ENCODE measurements around the gene CDH22.
A peak's percentile ranks its signal among the peaks of the same experiment; 100 is the strongest.

CDH22 gene, protein sequence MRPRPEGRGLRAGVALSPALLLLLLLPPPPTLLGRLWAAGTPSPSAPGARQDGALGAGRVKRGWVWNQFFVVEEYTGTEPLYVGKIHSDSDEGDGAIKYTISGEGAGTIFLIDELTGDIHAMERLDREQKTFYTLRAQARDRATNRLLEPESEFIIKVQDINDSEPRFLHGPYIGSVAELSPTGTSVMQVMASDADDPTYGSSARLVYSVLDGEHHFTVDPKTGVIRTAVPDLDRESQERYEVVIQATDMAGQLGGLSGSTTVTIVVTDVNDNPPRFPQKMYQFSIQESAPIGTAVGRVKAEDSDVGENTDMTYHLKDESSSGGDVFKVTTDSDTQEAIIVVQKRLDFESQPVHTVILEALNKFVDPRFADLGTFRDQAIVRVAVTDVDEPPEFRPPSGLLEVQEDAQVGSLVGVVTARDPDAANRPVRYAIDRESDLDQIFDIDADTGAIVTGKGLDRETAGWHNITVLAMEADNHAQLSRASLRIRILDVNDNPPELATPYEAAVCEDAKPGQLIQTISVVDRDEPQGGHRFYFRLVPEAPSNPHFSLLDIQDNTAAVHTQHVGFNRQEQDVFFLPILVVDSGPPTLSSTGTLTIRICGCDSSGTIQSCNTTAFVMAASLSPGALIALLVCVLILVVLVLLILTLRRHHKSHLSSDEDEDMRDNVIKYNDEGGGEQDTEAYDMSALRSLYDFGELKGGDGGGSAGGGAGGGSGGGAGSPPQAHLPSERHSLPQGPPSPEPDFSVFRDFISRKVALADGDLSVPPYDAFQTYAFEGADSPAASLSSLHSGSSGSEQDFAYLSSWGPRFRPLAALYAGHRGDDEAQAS

DNA sequence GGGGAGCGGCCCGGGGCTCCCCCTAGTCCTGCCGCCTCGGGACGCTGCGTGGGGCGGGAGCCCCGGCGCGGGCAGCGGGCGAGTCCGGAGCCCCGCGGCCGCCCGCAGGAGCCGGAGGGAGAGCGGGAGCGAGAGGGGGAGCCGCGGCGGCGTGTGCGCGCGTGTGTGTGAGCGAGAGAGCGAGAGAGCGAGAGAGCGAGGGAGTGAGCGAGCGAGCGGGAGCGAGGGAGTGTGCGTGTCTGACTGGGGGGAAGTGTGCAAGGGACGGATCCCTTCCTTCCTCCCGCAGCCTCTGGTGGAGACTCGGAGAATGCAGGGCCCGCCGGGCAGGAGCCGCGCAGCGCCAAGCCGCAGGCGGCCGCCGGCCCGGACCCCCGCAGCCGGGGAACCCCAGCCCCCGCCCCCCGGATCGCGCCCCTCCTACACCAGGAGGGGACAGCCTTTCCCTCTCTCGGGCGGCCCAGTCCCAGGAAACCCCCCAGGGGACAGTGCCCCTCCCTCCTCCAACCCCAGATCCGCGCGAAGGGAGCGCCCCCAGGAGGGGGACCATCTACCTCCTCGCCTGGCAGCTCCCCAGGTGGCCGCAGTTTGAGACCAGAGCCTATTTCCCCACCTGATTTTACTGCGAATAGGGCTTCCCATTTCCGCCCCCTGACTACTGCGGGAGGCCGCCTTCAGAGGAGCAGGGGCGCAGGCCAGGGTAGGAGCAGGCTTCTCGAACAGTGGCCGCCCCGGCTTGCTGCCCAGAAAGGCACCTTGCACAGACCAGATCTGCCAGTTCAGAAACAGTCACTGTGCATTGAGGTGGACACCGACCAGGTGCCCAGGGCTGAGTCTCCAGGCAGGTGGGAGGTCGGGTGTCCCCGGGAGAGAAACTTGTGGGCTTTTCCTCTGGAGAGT is at the start of gene CDH22:
TSS of gene CDH22 (minus strand) at position 241 of the 900 bp plus-strand sequence. CDS start 57,204 bp downstream, outside the sequence.
- Histone ChIP-seq H3K36me3 (ENCODE audit: control insufficient read depth, insufficient read depth, low read length) (no peaks in the 10 kb centered on the region), H3K4me1 (ENCODE audit: control insufficient read depth, insufficient read depth, low read length) (no peaks in the 10 kb centered on the region), H3K4me3 (ENCODE audit: low read depth, low read length) (peak within 1 kb of the TSS; percentile 67), H3K27ac (ENCODE audit: low read depth, low read length) (no peak within 1 kb of the TSS), H3K9ac (ENCODE audit: low read depth, low read length) (no peak within 1 kb of the TSS), H3K27me3 (ENCODE audit: control insufficient read depth, insufficient read depth, low read length) (peaks cover 87% of the 10 kb centered on the region), H3K9me3 (ENCODE audit: control insufficient read depth, insufficient read depth, low read length) (no peaks in the 10 kb centered on the region)

DNA sequence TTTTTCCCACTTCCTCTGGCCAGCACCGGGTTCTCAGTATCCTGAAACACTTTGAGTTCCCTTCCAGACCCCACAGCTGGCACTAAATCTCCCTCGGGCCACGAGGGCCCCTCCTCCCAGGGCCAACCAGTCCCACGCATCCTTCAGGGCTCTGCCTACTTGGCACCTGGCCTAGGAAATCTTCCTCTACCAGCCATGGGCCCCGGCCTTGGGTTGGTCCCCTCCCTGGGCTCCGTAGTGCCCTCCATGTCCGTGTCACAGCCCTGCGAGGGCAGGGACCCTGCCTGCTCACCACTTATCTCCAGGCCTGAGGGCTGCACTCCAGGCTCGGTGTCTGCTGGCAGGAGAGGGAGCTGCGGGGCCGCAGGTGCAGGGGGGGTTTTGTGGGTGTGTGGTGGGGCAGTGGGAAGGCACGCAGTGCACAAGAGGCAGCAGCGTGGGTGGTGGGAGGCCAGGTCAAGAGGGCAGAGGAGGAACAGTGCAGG is 48.8 kb upstream of the CDH22 start:
- no peaks in the 10 kb centered on the region for H3K4me1 ChIP-seq (ENCODE audit: control insufficient read depth, insufficient read depth, low read length)
- no peaks in the 10 kb centered on the region for H3K9me3 ChIP-seq (ENCODE audit: control insufficient read depth, insufficient read depth, low read length)
- no peak overlapping the region for H3K27ac ChIP-seq (ENCODE audit: low read depth, low read length)
- H3K27me3 ChIP-seq (ENCODE audit: control insufficient read depth, insufficient read depth, low read length) = no peaks in the 10 kb centered on the region
- H3K9ac ChIP-seq (ENCODE audit: low read depth, low read length) = no peak overlapping the region
- H3K4me3 ChIP-seq (ENCODE audit: low read depth, low read length) = no peak overlapping the region
- peaks cover 43% of the 10 kb centered on the region for H3K36me3 ChIP-seq (ENCODE audit: control insufficient read depth, insufficient read depth, low read length)

DNA sequence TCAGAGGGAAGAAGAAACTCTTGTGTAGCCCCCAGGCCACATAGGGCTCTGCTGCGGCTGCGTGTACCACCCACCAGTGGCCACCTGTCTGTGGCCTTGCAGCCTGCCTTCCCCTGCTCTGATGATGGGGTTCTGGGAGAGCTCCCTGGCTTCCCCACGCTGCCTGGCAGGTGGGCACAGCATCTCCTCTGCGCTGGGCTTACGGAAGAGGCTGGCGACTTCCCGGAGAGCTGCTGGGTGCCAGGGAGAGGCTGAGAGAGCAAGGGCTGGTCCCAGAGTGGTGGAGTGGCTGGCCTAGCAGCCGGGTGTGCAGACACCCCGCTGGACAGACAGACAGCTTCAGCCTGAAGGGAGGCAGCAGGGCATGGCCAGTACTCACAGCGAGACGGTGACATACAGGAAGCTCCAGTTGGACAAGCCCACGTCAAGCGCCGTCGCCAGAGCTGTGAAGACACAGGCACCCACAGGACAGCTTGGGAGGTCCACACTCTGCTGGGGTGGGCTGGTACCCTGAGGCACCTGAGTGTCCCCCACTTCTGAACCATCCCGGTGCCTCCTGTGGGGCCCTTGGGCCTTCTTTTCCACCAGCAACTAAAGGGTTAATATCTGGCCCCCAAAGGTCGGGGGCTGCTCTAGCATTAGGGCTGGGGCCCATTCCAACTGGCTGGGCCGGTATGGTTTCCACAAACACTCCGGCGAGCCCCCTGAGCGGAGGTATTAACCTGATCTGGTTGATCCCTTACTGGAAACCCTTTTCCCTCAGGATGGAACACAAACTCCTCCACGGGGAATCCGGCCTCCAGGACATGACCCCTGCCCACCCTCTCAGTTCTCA is 48.1 kb upstream of the CDH22 start:
- H3K27ac ChIP-seq (ENCODE audit: low read depth, low read length) = no peak overlapping the region
- H3K36me3 ChIP-seq (ENCODE audit: control insufficient read depth, insufficient read depth, low read length) = peaks cover 43% of the 10 kb centered on the region
- H3K4me1 ChIP-seq (ENCODE audit: control insufficient read depth, insufficient read depth, low read length) = peaks cover 3% of the 10 kb centered on the region; the same call in 1 of the 2 replicates

GRCh38 chr20:46355778-46356177 is 47.5 kb upstream of the CDH22 start:
- peaks cover 10% of the 10 kb centered on the region; the same call in 1 of the 2 replicates for H3K4me1 ChIP-seq (ENCODE audit: control insufficient read depth, insufficient read depth, low read length)
- no peak overlapping the region for H3K27ac ChIP-seq (ENCODE audit: low read depth, low read length)
- H3K27me3 ChIP-seq (ENCODE audit: control insufficient read depth, insufficient read depth, low read length) = no peaks in the 10 kb centered on the region
- no peak overlapping the region for H3K4me3 ChIP-seq (ENCODE audit: low read depth, low read length)
- no peak overlapping the region for H3K9ac ChIP-seq (ENCODE audit: low read depth, low read length)
- no peaks in the 10 kb centered on the region for H3K9me3 ChIP-seq (ENCODE audit: control insufficient read depth, insufficient read depth, low read length)
- H3K36me3 ChIP-seq (ENCODE audit: control insufficient read depth, insufficient read depth, low read length) = peaks cover 47% of the 10 kb centered on the region

More for the DNA sequence above, 48.1 kb upstream of the CDH22 start:
- Histone ChIP-seq H3K4me3 (ENCODE audit: low read depth, low read length) (no peak overlapping the region), H3K9me3 (ENCODE audit: control insufficient read depth, insufficient read depth, low read length) (no peaks in the 10 kb centered on the region), H3K9ac (ENCODE audit: low read depth, low read length) (no peak overlapping the region), H3K27me3 (ENCODE audit: control insufficient read depth, insufficient read depth, low read length) (no peaks in the 10 kb centered on the region)

- H3K27me3 ChIP-seq (ENCODE audit: control insufficient read depth, insufficient read depth, low read length) = no peaks in the 10 kb centered on the region
- H3K9me3 ChIP-seq (ENCODE audit: control insufficient read depth, insufficient read depth, low read length) = no peaks in the 10 kb centered on the region
- H3K27ac ChIP-seq (ENCODE audit: low read depth, low read length) = no peak overlapping the region
- no peak overlapping the region for H3K4me3 ChIP-seq (ENCODE audit: low read depth, low read length)
- peaks cover 15% of the 10 kb centered on the region for H3K4me1 ChIP-seq (ENCODE audit: control insufficient read depth, insufficient read depth, low read length)
- H3K36me3 ChIP-seq (ENCODE audit: control insufficient read depth, insufficient read depth, low read length) = peaks cover 48% of the 10 kb centered on the region
- H3K9ac ChIP-seq (ENCODE audit: low read depth, low read length) = no peak overlapping the region
Observed at GRCh38 chr20:46354920-46355654, 46.8 kb upstream of the CDH22 start.

DNA sequence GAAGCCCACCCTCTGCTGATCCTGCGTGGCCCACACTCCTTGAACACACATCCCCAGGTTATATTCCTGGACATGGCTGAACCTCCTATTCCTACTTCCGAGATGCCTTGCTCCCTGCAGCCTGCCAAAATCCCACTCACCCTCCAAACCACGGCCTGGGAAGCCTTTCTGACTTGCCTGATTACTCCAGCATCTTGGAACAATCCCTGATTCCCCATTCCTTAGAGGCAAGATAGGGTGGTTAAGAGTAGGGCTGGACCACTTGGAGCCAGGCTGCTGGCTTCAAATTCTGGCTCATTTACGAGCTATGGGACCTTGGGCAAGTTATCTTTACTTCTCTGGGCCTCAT is 45.9 kb upstream of the CDH22 start:
- Histone ChIP-seq H3K9ac (ENCODE audit: low read depth, low read length) (no peak overlapping the region), H3K27ac (ENCODE audit: low read depth, low read length) (no peak overlapping the region), H3K4me1 (ENCODE audit: control insufficient read depth, insufficient read depth, low read length) (peaks cover 18% of the 10 kb centered on the region), H3K27me3 (ENCODE audit: control insufficient read depth, insufficient read depth, low read length) (no peaks in the 10 kb centered on the region), H3K4me3 (ENCODE audit: low read depth, low read length) (no peak overlapping the region), H3K9me3 (ENCODE audit: control insufficient read depth, insufficient read depth, low read length) (no peaks in the 10 kb centered on the region), H3K36me3 (ENCODE audit: control insufficient read depth, insufficient read depth, low read length) (peaks cover 48% of the 10 kb centered on the region)

DNA sequence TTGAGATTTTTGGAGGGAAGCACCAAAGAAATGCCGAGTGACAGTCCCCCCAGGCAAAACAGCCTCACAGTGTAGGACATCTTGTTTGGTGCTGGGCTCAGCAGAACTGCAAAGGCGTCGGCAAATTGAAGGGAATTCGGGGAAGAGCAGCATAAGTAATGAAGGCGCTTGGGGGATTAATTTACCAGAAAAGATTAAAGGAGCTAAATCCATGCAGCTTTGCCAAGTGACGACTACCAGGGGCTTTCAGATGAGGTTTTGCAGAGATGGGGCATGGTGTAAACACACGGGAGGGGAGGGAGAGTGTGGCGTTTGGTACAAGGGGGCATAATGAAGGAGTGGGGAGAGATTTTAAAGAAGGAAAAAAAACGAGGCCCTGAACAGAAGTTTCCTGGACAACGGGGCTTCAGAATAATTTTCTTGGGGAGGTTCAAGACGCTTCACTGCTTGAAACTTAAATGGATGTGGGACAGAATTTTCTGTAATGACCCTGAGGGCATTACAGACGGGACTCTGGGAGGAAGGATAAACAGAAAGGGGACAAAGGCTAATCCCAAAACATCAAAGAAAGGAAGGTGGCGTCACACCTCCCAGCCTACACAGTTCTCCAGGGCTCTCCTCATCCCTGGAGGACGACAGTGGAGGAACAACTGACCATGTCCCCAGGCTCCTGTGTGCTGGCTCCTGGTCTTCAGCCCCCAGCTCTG is 45.4 kb upstream of the CDH22 start:
- Histone ChIP-seq H3K27me3 (ENCODE audit: control insufficient read depth, insufficient read depth, low read length) (no peaks in the 10 kb centered on the region), H3K9ac (ENCODE audit: low read depth, low read length) (no peak overlapping the region), H3K4me1 (ENCODE audit: control insufficient read depth, insufficient read depth, low read length) (peaks cover 20% of the 10 kb centered on the region), H3K36me3 (ENCODE audit: control insufficient read depth, insufficient read depth, low read length) (peaks cover 48% of the 10 kb centered on the region), H3K4me3 (ENCODE audit: low read depth, low read length) (no peak overlapping the region), H3K27ac (ENCODE audit: low read depth, low read length) (no peak overlapping the region), H3K9me3 (ENCODE audit: control insufficient read depth, insufficient read depth, low read length) (no peaks in the 10 kb centered on the region)

GRCh38 chr20:46352370-46352938 is 44.2 kb upstream of the CDH22 start:
- no peaks in the 10 kb centered on the region for H3K27me3 ChIP-seq (ENCODE audit: control insufficient read depth, insufficient read depth, low read length)
- no peak overlapping the region for H3K9ac ChIP-seq (ENCODE audit: low read depth, low read length)
- no peak overlapping the region for H3K4me3 ChIP-seq (ENCODE audit: low read depth, low read length)
- H3K4me1 ChIP-seq (ENCODE audit: control insufficient read depth, insufficient read depth, low read length) = peaks cover 22% of the 10 kb centered on the region
- H3K9me3 ChIP-seq (ENCODE audit: control insufficient read depth, insufficient read depth, low read length) = no peaks in the 10 kb centered on the region
- H3K36me3 ChIP-seq (ENCODE audit: control insufficient read depth, insufficient read depth, low read length) = peaks cover 38% of the 10 kb centered on the region
- no peak overlapping the region for H3K27ac ChIP-seq (ENCODE audit: low read depth, low read length)
